Epidermal melanocyte (primary cell): ENCODE measurements around the gene OTUD7B.

ENCODE experiments used
- DNase-seq: peaks from one replicate; pipeline ENCODE4 v3.0.0; 2011; ENCODE audit warnings: low spot score; ENCODE audit not compliant: insufficient read length

The OTUD7B gene

DNA sequence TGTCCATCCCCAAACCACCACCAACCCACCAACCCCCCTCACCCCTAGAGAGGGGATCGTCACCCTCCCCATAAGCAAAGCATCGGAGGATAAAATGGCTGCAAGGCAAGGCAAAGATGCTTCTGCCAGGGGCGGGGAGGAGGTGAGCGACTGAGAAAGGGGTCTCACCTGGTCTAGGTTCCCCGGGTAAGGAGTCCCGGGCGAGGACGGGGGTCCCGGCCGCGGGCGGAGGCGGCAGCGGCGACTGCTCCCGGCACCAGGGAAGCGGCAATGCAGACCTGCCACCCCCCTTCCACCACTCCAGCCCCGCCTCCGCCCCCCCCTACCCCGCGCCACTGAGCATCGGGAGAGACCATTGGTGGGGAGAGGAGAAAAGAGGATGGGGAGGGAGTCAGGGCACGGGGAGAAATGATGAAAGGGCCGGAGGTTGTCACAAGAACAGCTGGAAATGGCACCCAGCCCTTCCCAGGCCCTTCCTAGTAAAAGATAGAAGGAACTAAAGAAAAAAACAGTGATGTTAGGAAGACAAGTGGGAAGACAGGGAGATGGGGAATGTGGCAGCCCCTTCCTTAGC lies 92.9 kb downstream of the OTUD7B start, which contains the start of gene SV2A:
Gene SV2A (minus strand): TSS at position 274 of the 574 bp plus-strand sequence. CDS start 4,004 bp downstream, outside the sequence.
- DNase-seq = peak; percentile 67

- DNase-seq = no peak
These were observed 93.7 kb downstream of the OTUD7B start for GRCh38 chr1:149916898-149917252.

DNA sequence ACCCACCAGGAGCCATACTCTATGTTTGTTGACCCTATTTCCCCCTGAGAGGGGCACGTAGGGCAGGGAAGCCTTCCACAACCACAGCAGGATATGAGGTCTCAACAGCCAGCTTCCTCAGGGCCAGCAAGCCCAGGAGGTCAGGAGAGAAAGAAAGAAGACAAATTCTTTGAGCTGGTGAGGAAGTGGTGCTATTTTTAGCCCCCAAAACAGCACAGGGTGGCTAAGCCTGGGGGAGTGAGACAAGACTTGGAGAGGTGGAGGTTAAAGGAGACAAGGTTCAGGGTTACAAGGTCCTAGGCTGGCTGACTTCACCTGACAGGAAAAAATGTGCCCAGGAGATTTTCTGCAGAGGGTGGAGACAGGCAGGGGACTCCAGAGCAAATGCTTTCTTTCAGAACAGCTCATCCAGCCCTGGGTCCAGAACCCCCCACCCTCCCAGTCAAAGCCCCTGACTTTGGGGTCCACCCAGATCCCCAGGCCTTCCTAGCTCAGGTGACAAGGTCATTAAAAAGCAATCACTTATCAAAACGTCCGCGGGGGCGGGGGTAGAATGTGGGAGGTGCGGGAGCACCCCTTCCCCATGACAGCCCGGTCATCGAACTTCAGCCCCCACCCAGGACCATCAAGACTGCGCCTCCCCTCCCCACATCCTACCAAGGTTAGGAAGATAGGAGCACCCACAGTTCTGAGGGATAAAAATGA lies 94.2 kb downstream of the OTUD7B start:
- no peak for DNase-seq

- no peak for DNase-seq
These were observed 94.9 kb downstream of the OTUD7B start for GRCh38 chr1:149915429-149916192.

DNA sequence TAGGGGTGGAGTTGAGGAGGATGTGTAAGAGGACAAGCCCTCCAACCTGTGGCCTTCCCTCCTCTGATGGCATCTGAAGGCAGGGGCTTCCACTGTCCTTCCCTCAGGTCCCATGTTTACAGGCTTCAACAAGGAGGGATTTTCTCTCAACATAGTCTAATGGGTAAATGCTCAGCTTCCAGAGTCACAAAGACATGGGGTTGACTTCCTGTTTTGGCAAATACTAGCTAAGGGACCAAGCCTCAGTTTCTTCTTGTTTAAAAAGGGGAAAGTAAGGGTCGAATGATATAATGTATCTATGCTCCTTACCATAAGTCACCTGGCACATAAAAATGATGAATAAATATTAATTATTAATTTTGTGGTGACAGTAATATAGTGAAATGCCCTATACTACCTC lies 96.0 kb downstream of the OTUD7B start:
- DNase-seq = no peak

DNA sequence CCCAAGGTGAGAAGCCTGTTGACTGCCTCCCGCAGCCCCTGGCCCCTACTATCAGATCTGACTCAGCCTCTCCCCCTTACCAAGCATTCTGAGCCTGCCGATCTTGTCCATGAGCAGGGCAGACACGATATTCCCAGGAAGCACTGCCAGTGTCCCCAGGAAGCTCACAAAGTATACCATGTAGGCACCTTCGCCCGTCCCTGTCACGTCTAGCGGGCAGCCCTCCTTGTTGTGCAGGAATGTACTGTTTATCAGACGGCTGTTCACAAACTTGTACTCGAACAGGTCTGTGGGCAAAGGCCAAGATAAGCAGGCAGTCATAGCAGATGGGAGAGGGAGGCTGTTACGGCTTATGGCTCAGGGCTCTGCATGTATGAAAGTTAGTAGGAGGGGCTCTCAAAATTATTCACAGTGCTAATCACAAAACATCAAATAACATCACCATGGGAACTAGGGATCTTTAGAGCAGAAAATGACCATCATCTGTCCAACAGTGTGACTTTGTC lies 103.9 kb downstream of the OTUD7B start:
- DNase-seq = no peak

DNA sequence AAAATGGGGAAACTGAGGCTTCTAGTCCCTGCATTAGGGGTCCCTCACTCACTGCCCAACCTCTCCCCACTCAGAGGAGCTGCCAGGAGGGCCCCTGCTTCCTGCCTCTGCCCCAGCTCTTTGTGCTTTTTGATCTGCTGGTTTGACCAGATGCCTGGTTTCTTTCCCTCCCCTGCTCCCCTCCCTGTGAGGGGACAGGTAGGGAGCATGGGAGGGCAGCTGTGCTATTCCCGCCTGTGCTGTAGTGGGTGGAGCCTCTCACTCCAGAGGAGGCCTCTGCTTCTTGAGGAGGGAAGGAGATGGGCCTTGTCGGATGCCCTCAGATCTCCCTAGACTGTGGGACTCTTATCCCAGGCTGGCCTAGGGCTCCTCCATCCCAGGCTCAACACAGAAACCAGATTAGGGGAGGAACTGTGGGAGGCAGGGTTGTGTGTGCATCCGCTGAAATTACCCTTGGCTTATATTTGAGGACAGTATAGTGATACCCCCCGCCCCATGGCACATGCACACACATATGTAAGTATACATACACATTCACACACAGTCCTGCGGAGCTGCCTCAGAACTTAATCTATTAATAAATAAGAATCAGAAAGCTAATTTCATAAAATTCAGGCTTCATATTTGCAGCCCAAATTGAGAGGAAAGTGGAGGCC lies 106.6 kb downstream of the OTUD7B start:
- DNase-seq = no peak

DNA sequence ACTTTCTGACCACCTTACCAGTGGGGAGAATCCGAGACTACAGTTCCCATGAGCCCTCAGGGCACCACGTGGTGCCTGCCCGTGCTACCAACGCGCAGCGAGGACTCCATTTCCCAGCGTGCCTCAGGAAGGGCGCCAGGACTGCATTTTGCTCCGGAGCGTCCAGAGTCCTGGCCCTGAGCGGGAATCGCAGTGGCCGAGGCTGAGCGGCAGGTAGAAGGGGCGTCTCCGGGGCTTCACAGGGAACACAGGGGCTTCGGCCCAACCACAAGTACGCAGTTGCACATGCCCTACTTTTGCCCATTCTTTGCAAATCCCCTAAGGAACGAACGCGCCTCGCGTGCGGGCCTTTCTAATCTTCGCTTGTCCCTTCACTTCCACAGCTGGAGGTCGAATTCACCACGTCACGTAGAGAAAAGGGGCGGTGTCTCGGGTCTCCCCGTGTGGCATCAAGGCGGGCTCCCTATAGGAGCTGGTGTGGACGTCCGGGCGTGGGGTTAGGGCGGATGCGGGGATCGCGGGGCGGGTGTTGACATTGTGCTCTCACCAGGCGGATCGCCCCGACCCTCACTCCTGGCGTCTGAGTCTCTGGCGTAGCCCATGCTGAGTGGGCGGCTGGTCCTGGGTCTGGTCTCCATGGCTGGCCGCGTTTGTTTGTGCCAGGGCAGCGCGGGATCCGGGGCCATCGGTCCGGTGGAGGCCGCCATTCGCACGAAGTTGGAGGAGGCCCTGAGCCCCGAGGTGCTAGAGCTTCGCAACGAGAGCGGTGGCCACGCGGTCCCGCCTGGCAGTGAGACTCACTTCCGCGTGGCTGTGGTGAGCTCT lies 110.9 kb downstream of the OTUD7B start, which contains the start of gene BOLA1:
Gene BOLA1 (plus strand): TSS at position 109 of the 825 bp plus-strand sequence. CDS start 492 bp downstream, at position 601.
- DNase-seq = peak; percentile 99

GRCh38 chr1:149896575-149896974 lies 114.0 kb downstream of the OTUD7B start:
- no peak for DNase-seq

DNA sequence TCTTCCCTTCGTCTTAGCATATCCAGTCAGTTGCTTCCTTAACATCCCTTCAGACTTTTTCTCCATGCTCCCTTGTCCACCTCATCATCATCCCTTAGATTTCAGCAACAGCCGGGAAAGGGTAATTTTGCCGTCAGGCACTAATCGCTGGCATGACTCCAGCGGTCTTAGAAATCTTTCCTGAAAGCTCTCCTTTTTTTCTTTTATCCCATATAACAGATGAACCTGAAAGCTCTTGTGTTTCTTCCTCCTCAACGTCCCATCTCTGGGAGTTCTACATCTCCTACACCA lies 121.6 kb downstream of the OTUD7B start:
- DNase-seq = no peak

DNA sequence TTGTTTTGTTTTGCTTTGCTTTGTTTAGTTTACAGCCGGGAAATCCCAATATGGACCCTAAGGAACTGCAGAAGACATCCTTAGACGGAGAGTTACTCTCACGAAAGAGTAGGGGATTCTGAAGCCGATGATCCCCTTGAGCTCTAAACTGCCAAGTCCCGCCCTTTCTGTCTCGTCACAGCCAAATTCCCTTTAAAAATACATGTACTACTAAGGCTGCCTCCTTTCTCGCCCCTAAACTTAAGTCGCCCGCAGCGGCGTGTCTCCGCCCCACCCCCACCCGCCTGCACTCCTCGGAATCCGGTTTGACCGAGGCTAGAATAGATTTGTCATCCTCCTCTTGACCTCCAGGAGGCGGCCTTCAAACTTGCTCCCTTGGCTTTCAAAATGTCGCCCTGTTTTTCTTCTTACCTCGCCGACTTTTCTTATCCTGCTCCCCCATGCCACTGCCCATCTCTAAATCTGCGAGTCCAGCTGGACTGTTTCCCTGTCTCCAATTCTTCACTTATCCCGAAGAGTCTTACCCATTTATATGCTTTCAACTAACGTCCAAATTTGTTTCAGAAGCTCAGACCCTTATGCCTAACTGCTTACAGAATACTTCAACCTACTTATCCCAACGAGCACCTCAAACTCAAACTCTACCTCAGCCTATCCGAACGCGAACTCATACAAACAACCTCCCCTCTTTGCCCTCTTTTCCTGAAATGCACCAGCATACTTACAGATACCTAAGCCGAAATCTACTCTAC lies 122.1 kb downstream of the OTUD7B start:
- DNase-seq = no peak
